Measurements from ENCODE around the gene ABCG4. TPM values are rescaled to one million over a fixed set of nuclear protein-coding genes. Genes with fewer than 3 reads are reported as not detected.

The ABCG4 gene
- total RNA-seq, 4 donors from 2014 or later, result 0.33 to 1.4 (median 0.60) TPM

DNA sequence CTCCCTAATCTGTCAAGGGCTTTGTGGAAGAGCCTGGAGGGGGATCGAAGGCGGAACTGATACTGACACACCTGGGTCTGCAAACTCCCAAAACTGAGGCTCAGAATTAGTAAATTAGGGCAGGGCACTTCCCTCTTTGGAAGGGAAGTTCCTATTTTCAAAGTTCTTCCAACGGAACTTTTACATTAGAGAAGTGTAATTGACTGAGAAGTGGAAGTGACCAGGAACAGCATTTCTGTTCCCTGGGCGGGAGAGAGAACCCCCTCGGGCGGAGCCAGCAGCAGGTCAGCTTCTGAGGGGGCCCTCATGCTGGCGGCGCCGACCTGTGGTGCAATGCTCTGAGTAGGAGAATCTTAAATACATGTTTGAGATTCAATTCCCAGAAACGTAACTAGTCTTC is 56.2 kb downstream of the ABCG4 start:
- no peak for DNase-seq (ENCODE audit: extremely low spot score)
- peak overlapping the region; percentile 90 to 96 (median 96) for H3K27ac ChIP-seq (replicated peaks in 1 of 4)
- no peaks in the 10 kb centered on the region for H3K36me3 ChIP-seq
- H3K27me3 ChIP-seq, result no peaks in the 10 kb centered on the region
- H3K4me1 ChIP-seq, result peaks cover 11 to 38% (median 35%) of the 10 kb centered on the region in 4 donors
- no peaks in the 10 kb centered on the region for H3K9me3 ChIP-seq
- TF ChIP-seq, protein P1, sequence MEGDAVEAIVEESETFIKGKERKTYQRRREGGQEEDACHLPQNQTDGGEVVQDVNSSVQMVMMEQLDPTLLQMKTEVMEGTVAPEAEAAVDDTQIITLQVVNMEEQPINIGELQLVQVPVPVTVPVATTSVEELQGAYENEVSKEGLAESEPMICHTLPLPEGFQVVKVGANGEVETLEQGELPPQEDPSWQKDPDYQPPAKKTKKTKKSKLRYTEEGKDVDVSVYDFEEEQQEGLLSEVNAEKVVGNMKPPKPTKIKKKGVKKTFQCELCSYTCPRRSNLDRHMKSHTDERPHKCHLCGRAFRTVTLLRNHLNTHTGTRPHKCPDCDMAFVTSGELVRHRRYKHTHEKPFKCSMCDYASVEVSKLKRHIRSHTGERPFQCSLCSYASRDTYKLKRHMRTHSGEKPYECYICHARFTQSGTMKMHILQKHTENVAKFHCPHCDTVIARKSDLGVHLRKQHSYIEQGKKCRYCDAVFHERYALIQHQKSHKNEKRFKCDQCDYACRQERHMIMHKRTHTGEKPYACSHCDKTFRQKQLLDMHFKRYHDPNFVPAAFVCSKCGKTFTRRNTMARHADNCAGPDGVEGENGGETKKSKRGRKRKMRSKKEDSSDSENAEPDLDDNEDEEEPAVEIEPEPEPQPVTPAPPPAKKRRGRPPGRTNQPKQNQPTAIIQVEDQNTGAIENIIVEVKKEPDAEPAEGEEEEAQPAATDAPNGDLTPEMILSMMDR (IDR thresholded peaks at IDR 0.05), result no peak
- TF ChIP-seq EP300 (IDR thresholded peaks at IDR 0.05), result no peak
- TF ChIP-seq POLR2A (IDR thresholded peaks at IDR 0.05; ENCODE audit: low read depth), result no peak
- no peak for TF ChIP-seq POLR2AphosphoS5 (IDR thresholded peaks at IDR 0.05)
- WGBS, result 58% methylated on average over 10 of the region's 10 CpGs
- intact Hi-C loops (cut with DNase I), result loop anchor here (5.0 kb wide), 2 partner anchors 77 to 117 kb away; no protein-coding TSS in a partner anchor
- H3K4me3 ChIP-seq, result peak overlapping the region; percentile 62 to 97 (median 92)

DNA sequence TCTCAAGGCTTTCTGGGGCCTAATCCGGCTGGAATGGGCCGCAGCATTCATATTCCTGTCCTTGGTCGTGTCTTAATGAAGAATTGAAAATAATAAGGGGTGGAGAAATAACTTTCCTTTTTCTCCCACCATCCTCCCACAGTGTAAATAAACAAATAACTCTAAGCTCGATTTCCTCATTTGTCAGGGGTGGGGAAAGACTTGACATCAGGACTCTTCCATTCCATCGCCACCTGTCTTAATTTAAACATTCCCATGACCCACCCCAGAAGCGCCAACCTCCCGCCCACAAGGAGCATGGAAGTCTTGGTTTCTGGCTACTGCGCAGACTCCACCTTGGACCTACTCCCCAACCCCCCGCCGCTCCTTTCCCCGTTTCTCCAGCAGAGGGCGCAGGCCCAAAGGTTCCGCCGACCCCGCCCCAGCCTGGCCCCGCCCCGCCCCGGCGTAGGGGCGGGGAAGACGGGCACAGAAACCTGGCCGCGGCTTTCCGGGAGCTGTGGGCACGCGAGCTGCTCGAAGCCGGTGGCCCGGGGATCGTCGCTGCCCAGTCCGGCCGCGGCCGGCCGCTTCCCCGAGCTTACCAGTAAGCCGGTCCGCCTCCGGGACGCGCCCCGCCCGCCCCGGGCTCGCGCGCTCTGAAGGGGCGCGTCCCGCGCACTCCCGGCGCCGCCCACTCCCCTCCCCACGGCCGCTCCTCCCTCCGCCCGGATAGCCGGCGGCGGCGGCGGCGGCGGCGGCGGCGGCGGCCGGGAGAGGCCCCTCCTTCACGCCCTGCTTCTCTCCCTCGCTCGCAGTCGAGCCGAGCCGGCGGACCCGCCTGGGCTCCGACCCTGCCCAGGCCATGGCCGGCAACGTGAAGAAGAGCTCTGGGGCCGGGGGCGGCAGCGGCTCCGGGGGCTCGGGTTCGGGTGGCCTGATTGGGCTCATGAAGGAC is 57.0 kb downstream of the ABCG4 start, which contains the start of gene CBL:
CBL (plus strand) TSS at position 766 of the 937 bp plus-strand sequence; CDS start at position 845, 79 bp downstream.
- peak within 1 kb of the TSS; percentile 90 to 96 (median 96) for H3K27ac ChIP-seq (replicated peaks in 1 of 4)
- intact Hi-C loops (cut with DNase I), result loop anchor here (5.0 kb wide), 2 partner anchors 76 to 116 kb away; no protein-coding TSS in a partner anchor
- no peaks in the 10 kb centered on the region for H3K36me3 ChIP-seq
- H3K27me3 ChIP-seq, result no peaks in the 10 kb centered on the region
- peak; percentile 98 for DNase-seq (ENCODE audit: extremely low spot score)
- WGBS, result under 1% methylated on average over 12 of the region's 88 CpGs
- no peaks in the 10 kb centered on the region for H3K9me3 ChIP-seq
- peak; percentile 7 for TF ChIP-seq POLR2A (IDR thresholded peaks at IDR 0.05; ENCODE audit: low read depth)
- TF ChIP-seq EP300 (IDR thresholded peaks at IDR 0.05), result no peak
- TF ChIP-seq POLR2AphosphoS5 (IDR thresholded peaks at IDR 0.05), result peak; percentile 62 to 75
- TF ChIP-seq, protein P1 (IDR thresholded peaks at IDR 0.05), result peak; percentile 88 to 99 (median 91)
- peaks cover 11 to 41% (median 36%) of the 10 kb centered on the region in 4 donors for H3K4me1 ChIP-seq
- H3K4me3 ChIP-seq, result peak within 1 kb of the TSS; percentile 62 to 97 (median 92)

DNA sequence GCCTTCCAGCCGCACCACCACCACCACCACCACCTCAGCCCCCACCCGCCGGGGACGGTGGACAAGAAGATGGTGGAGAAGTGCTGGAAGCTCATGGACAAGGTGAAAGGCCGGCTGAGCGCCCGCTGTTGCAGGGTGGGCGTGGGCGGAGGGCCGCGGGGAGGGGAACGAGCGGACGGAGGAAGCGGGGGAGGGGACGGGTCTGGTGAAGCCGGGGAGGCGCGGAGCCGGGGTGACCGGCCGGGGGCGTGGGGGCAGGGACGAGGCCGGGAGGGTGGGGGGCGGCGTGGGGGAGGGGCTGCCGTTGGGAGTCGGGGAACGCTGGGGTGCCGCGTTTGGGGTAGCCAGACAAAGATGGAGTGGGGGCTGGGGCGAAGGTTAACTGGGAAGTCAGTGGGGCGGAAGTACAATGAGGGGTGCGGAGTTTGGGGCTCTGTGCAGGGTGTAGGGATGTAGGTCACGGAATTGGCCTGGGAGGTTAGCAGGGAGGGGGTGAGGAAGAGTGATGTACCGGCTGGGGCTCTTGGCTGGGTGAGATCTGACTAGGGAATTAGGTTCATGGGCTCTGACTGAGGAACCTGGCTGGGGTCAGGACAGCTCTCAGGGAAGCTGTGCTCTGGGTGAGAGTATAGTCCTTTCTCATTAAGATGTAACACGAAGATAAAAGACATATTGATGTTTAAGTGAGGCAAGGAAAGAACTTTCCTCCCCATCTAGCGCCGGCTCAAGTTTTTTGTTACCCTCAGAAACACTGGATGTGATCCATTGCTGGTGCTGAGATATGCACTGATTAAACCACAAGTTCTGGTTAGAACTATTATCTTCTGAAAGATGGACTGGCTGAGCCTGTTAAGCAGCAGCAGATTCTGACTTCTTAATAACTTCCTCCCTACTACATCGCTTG is 57.9 kb downstream of the ABCG4 start:
- peak overlapping the region; percentile 90 to 96 (median 96) for H3K27ac ChIP-seq (replicated peaks in 1 of 4)
- no peaks in the 10 kb centered on the region for H3K27me3 ChIP-seq
- WGBS, result under 1% methylated on average over 24 of the region's 41 CpGs
- peaks cover 11 to 41% (median 36%) of the 10 kb centered on the region in 4 donors for H3K4me1 ChIP-seq
- intact Hi-C loops (cut with DNase I), result loop anchor here (5.0 kb wide), 2 partner anchors 76 to 116 kb away; no protein-coding TSS in a partner anchor
- DNase-seq (ENCODE audit: extremely low spot score), result no peak
- H3K4me3 ChIP-seq, result peak overlapping the region; percentile 62 to 97 (median 92)
- TF ChIP-seq POLR2AphosphoS5 (IDR thresholded peaks at IDR 0.05) (no peak), POLR2A (IDR thresholded peaks at IDR 0.05; ENCODE audit: low read depth) (no peak), EP300 (IDR thresholded peaks at IDR 0.05) (no peak)
- TF ChIP-seq, protein P1 (IDR thresholded peaks at IDR 0.05), result no peak
- no peaks in the 10 kb centered on the region for H3K9me3 ChIP-seq
- H3K36me3 ChIP-seq, result no peaks in the 10 kb centered on the region

DNA sequence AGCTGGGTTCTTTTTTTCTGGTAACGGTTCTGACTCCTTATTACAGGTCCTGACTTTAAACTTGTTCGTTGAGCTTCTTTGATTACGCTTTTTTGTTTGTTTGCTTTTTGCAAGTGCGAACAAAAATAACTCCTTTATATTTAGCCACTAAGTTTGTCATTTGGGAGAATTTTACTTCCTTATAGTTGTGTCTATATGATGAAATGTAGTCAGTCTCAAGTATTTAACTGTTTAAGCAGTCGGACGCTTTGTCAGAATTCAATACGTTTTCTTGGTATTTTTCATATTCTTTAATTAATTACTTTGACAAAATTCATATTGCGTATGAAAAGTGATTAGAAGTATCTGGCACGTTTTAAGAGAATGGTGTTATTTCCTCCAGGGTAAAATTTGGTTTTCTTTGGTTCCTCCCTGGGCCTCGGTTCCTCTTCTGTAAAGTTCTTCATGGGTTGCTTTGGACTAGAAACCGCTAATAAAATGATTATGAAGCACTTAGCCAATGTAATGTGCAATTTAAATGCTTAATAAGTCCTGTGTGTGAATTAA is 58.6 kb downstream of the ABCG4 start:
- TF ChIP-seq POLR2A (IDR thresholded peaks at IDR 0.05; ENCODE audit: low read depth) (no peak), POLR2AphosphoS5 (IDR thresholded peaks at IDR 0.05) (no peak)
- TF ChIP-seq, protein P1 (IDR thresholded peaks at IDR 0.05), result no peak
- Histone ChIP-seq H3K4me3 (peak overlapping the region; percentile 62 to 97 (median 92)), H3K4me1 (peaks cover 11 to 41% (median 36%) of the 10 kb centered on the region in 4 donors), H3K27me3 (no peaks in the 10 kb centered on the region), H3K9me3 (no peaks in the 10 kb centered on the region), H3K36me3 (no peaks in the 10 kb centered on the region), H3K27ac (replicated peaks in 1 of 4) (peak overlapping the region; percentile 90 to 96 (median 96))
- DNase-seq (ENCODE audit: extremely low spot score), result no peak
- intact Hi-C loops (cut with DNase I), result loop anchor here (5.0 kb wide), 2 partner anchors 75 to 115 kb away; no protein-coding TSS in a partner anchor
- WGBS, result 19% methylated on average over 11 of the region's 11 CpGs
